ENCODE results near the gene BCR.

BCR gene

GRCh38 chr22:23202812-23203451 is 22.6 kb downstream of the BCR start:
- TF ChIP-seq CTCF (IDR thresholded peaks at IDR 0.05; ENCODE audit: low read depth, low read length), result no peak
- no peak overlapping the region for H3K4me3 ChIP-seq (ENCODE audit: low read depth, low read length)

- TF ChIP-seq CTCF (IDR thresholded peaks at IDR 0.05; ENCODE audit: low read depth, low read length), result no peak
- H3K4me3 ChIP-seq (ENCODE audit: low read depth, low read length), result no peak overlapping the region
Observed at GRCh38 chr22:23203452-23204124, 23.3 kb downstream of the BCR start.

- TF ChIP-seq CTCF (IDR thresholded peaks at IDR 0.05; ENCODE audit: low read depth, low read length), result no peak
- H3K4me3 ChIP-seq (ENCODE audit: low read depth, low read length), result no peak overlapping the region
Observed at GRCh38 chr22:23204125-23204488, 23.8 kb downstream of the BCR start.

GRCh38 chr22:23204541-23205157 is 24.3 kb downstream of the BCR start:
- no peak for TF ChIP-seq CTCF (IDR thresholded peaks at IDR 0.05; ENCODE audit: low read depth, low read length)
- no peak overlapping the region for H3K4me3 ChIP-seq (ENCODE audit: low read depth, low read length)

GRCh38 chr22:23205339-23206049 is 25.2 kb downstream of the BCR start:
- no peak overlapping the region for H3K4me3 ChIP-seq (ENCODE audit: low read depth, low read length)
- TF ChIP-seq CTCF (IDR thresholded peaks at IDR 0.05; ENCODE audit: low read depth, low read length), result no peak

- no peak overlapping the region for H3K4me3 ChIP-seq (ENCODE audit: low read depth, low read length)
Observed at GRCh38 chr22:23206915-23207314, 26.6 kb downstream of the BCR start.

More at GRCh38 chr22:23206915-23207314, 26.6 kb downstream of the BCR start:
- TF ChIP-seq CTCF (IDR thresholded peaks at IDR 0.05; ENCODE audit: low read depth, low read length), result no peak

All from WI38 (cell line).